ENCODE measurements around the gene TUBGCP5.

DNA sequence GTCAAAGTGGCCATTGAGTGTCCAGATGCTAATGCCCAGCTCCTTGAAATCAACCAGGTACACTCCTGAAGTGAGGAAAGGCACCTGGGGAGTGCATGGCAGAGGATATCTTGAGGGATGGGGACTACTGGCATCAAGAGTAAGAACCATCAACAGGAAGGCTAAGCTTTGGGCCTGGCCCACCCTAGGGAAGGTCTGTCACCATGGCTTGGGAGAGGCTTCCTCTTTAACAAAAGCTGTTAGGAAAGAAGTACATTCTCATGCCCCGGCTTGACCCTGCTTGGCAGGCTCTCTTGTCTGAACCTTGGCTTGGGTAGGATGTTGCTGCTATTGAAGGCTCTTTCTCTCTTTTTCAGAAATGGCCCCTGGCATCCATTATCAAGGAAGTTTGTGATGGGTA is 43.7 kb upstream of the TUBGCP5 start:
- no peak for TF ChIP-seq SIN3A (IDR thresholded peaks at IDR 0.05; ENCODE audit: borderline replicate concordance, insufficient read depth, low read depth, low read length)
- TF ChIP-seq, protein P1, sequence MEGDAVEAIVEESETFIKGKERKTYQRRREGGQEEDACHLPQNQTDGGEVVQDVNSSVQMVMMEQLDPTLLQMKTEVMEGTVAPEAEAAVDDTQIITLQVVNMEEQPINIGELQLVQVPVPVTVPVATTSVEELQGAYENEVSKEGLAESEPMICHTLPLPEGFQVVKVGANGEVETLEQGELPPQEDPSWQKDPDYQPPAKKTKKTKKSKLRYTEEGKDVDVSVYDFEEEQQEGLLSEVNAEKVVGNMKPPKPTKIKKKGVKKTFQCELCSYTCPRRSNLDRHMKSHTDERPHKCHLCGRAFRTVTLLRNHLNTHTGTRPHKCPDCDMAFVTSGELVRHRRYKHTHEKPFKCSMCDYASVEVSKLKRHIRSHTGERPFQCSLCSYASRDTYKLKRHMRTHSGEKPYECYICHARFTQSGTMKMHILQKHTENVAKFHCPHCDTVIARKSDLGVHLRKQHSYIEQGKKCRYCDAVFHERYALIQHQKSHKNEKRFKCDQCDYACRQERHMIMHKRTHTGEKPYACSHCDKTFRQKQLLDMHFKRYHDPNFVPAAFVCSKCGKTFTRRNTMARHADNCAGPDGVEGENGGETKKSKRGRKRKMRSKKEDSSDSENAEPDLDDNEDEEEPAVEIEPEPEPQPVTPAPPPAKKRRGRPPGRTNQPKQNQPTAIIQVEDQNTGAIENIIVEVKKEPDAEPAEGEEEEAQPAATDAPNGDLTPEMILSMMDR (IDR thresholded peaks at IDR 0.05), result no peak

Measured in Panc1 (cell line).